NCI-H1417 (cell line): ENCODE results near the gene KLC1.
A peak's percentile ranks its signal among the peaks of the same experiment; 100 is the strongest.
"Not testable (repeated sequence)": the region's sequence is repeated elsewhere in the genome, so short reads cannot be mapped to it uniquely, and the experiment has no call there.

Experiments
- DNase-seq, 3 experiments: peaks; one replicate each; lab custom pipeline; 2025; lab: John Stamatoyannopoulos, UW

The KLC1 gene

GRCh38 chr14:103625356-103626095 lies 3.5 kb upstream of the KLC1 start:
- DNase-seq: peak in 1 of 3 experiments; percentile 13

GRCh38 chr14:103626146-103626850 lies 2.7 kb upstream of the KLC1 start:
- peak; percentile 37 to 76 (median 55) for DNase-seq

- DNase-seq: no peak
Measured at GRCh38 chr14:103627073-103628025, 1.7 kb upstream of the KLC1 start.

- DNase-seq: peak; percentile 8 to 63 (median 61)
Measured at GRCh38 chr14:103628221-103628683, 759 bp upstream of the KLC1 start.

- peak in 2 of 3 experiments; percentile 58 for DNase-seq
Measured at GRCh38 chr14:103629503-103630121, 601 bp downstream of the KLC1 start.

GRCh38 chr14:103630364-103631108 lies 1.5 kb downstream of the KLC1 start:
- no peak for DNase-seq

- no peak for DNase-seq
Measured at GRCh38 chr14:103633391-103633790, 4.4 kb downstream of the KLC1 start.

GRCh38 chr14:103634156-103634555 lies 5.1 kb downstream of the KLC1 start:
- no peak for DNase-seq

GRCh38 chr14:103638594-103638993 lies 9.6 kb downstream of the KLC1 start:
- no peak for DNase-seq

GRCh38 chr14:103641161-103641560 lies 12.2 kb downstream of the KLC1 start:
- DNase-seq: no peak

- no peak for DNase-seq
Measured at GRCh38 chr14:103646189-103646588, 17.2 kb downstream of the KLC1 start.

GRCh38 chr14:103649001-103649400 lies 20.0 kb downstream of the KLC1 start:
- DNase-seq: no peak

GRCh38 chr14:103650213-103650612 lies 21.2 kb downstream of the KLC1 start:
- no peak for DNase-seq

- no peak for DNase-seq
Measured at GRCh38 chr14:103651585-103651984, 22.6 kb downstream of the KLC1 start.

GRCh38 chr14:103652806-103653205 lies 23.8 kb downstream of the KLC1 start:
- DNase-seq: no peak

GRCh38 chr14:103653336-103653735 lies 24.3 kb downstream of the KLC1 start:
- not testable (repeated sequence) for DNase-seq

GRCh38 chr14:103653805-103654204 lies 24.8 kb downstream of the KLC1 start:
- peak in 2 of 3 experiments; percentile 46 to 79 for DNase-seq

GRCh38 chr14:103654619-103655018 lies 25.6 kb downstream of the KLC1 start:
- DNase-seq: no peak

- DNase-seq: no peak
Measured at GRCh38 chr14:103656031-103656755, 27.2 kb downstream of the KLC1 start.

- no peak for DNase-seq
Measured at GRCh38 chr14:103656756-103657133, 27.7 kb downstream of the KLC1 start.
